ENCODE data around the gene FUBP3. TPM values are rescaled to one million over a fixed set of nuclear protein-coding genes. Genes with fewer than 3 reads are reported as not detected.

Gene FUBP3
- total and polyA plus RNA-seq, 8 donors = 17.0 to 27.8 (median 23.6) TPM

DNA sequence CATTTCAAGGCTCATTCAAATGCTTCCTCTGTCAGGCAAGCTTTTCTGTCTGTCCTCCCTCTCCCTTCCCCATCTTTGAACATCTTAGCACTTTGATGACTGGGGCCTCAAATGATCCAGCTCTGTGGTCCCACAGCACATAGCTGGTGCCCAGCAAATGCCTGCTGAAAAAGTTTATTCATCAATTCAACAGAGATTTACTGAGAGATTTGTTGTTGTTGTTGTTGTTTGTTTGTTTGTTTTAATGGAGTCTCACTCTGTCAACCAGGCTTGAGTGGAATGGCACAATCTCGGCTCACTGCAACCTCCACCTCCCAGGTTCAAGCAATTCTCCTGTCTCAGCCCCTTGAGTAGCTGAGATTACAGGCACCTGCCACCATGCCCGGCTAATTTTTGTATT lies 108.2 kb downstream of the FUBP3 start:
- 66 to 86% methylated on average over 2 of the region's 2 CpGs for WGBS, 2 donors
- Histone ChIP-seq H3K4me1 (no peaks in the 10 kb centered on the region), H3K9me3 (no peaks in the 10 kb centered on the region), H3K27ac (no peak overlapping the region), H3K36me3 (no peaks in the 10 kb centered on the region), H3K27me3 (no peaks in the 10 kb centered on the region), H3K4me3 (no peak overlapping the region)
- DNase-seq = no peak
- intact Hi-C loops (cut with DNase I) = no loop called here
- FAIRE-seq = no peak
- no peak for ATAC-seq
- TF ChIP-seq, protein P1, sequence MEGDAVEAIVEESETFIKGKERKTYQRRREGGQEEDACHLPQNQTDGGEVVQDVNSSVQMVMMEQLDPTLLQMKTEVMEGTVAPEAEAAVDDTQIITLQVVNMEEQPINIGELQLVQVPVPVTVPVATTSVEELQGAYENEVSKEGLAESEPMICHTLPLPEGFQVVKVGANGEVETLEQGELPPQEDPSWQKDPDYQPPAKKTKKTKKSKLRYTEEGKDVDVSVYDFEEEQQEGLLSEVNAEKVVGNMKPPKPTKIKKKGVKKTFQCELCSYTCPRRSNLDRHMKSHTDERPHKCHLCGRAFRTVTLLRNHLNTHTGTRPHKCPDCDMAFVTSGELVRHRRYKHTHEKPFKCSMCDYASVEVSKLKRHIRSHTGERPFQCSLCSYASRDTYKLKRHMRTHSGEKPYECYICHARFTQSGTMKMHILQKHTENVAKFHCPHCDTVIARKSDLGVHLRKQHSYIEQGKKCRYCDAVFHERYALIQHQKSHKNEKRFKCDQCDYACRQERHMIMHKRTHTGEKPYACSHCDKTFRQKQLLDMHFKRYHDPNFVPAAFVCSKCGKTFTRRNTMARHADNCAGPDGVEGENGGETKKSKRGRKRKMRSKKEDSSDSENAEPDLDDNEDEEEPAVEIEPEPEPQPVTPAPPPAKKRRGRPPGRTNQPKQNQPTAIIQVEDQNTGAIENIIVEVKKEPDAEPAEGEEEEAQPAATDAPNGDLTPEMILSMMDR (IDR thresholded peaks at IDR 0.05) = no peak

Small RNA genes within 50 kb of the gene (microRNA-seq; reads per million reads assigned to microRNA genes)
- gene MIR6856 = 0 reads per million in 2 donors

Other genes starting within 250 kb of the FUBP3 start
- gene ASS1, start 134.6 kb upstream of the FUBP3 start, total RNA-seq = 10 to 100 TPM; 19.3 to 38.9 (median 23.4) TPM
- 10 to 100 TPM; 44.4 to 71.4 TPM for gene ASS1, start 134.6 kb upstream of the FUBP3 start, polyA plus RNA-seq
- gene PRDM12, start 85.0 kb downstream of the FUBP3 start, total RNA-seq = under 1 TPM in 2 of 6 donors, not detected in 4; 0.06 TPM
- under 1 TPM in 1 of 2 donors, not detected in 1; 0.02 TPM for gene PRDM12, start 85.0 kb downstream of the FUBP3 start, polyA plus RNA-seq
- gene EXOSC2, start 114.2 kb downstream of the FUBP3 start, total RNA-seq = 10 to 100 TPM in 5 of 6 donors, 1 to 10 TPM in 1; 9.1 to 15.5 (median 11.6) TPM
- 10 to 100 TPM in 1 of 2 donors, 1 to 10 TPM in 1; 9.1 to 14.1 TPM for gene EXOSC2, start 114.2 kb downstream of the FUBP3 start, polyA plus RNA-seq

Measured in pancreas (tissue), 10 donors.